Measurements from ENCODE around the gene EEFSEC. TPM values are rescaled to one million over a fixed set of nuclear protein-coding genes. Genes with fewer than 3 reads are reported as not detected.

EEFSEC gene
- total and polyA plus RNA-seq, 2 experiments from 2014 or later: 10.1 to 16.2 TPM

- no peak overlapping the region for H3K4me2 ChIP-seq
- no peaks in the 10 kb centered on the region for H3K27me3 ChIP-seq (ENCODE audit: insufficient read depth)
- peaks cover 20% of the 10 kb centered on the region for H3K9me3 Mint-ChIP-seq
- ATAC-seq (no peak), DNase-seq (ENCODE audit: low spot score) (no peak)
- no peaks in the 10 kb centered on the region for H3F3A ChIP-seq (replicated peaks; ENCODE audit: low read depth)
- H3K36me3 Mint-ChIP-seq (ENCODE audit: low read depth): peaks cover 10% of the 10 kb centered on the region
- TF ChIP-seq ZNF114 (CRISPR knock-in tag; IDR thresholded peaks at IDR 0.05): no peak
- TF ChIP-seq REST (IDR thresholded peaks at IDR 0.05; ENCODE audit: unreplicated experiment): no peak
- no peak for TF ChIP-seq JUNB (IDR thresholded peaks at IDR 0.05; ENCODE audit: unreplicated experiment)
- TF ChIP-seq ETS1 (IDR thresholded peaks at IDR 0.05): no peak
- H3K9me2 ChIP-seq (ENCODE audit: insufficient read depth): no peaks in the 10 kb centered on the region
- H3K27me3 Mint-ChIP-seq (ENCODE audit: insufficient read depth, low read depth, poor library complexity): peaks cover 3% of the 10 kb centered on the region
- peaks cover 7% of the 10 kb centered on the region; the same call in 1 of the 2 replicates for H4K20me1 ChIP-seq (replicated peaks; ENCODE audit: insufficient read depth)
- H3K4me1 ChIP-seq (ENCODE audit: insufficient read depth): peaks cover 5% of the 10 kb centered on the region
- no peaks in the 10 kb centered on the region for H3K79me2 ChIP-seq (replicated peaks; ENCODE audit: insufficient read depth)
- no peak overlapping the region for H3K4me3 Mint-ChIP-seq
- no peak overlapping the region for H2AFZ ChIP-seq
- no peak overlapping the region for H3K27ac Mint-ChIP-seq
- no peak overlapping the region for H3K27ac ChIP-seq (ENCODE audit: low read depth)
- no peak overlapping the region for H3K4me3 ChIP-seq
- peaks cover 9% of the 10 kb centered on the region for H3K4me1 Mint-ChIP-seq
- H3K36me3 ChIP-seq (ENCODE audit: insufficient read depth): peaks cover 9% of the 10 kb centered on the region; the same call in 1 of the 2 replicates
These were observed 64.6 kb downstream of the EEFSEC start for GRCh38 chr3:128217702-128218547.

DNA sequence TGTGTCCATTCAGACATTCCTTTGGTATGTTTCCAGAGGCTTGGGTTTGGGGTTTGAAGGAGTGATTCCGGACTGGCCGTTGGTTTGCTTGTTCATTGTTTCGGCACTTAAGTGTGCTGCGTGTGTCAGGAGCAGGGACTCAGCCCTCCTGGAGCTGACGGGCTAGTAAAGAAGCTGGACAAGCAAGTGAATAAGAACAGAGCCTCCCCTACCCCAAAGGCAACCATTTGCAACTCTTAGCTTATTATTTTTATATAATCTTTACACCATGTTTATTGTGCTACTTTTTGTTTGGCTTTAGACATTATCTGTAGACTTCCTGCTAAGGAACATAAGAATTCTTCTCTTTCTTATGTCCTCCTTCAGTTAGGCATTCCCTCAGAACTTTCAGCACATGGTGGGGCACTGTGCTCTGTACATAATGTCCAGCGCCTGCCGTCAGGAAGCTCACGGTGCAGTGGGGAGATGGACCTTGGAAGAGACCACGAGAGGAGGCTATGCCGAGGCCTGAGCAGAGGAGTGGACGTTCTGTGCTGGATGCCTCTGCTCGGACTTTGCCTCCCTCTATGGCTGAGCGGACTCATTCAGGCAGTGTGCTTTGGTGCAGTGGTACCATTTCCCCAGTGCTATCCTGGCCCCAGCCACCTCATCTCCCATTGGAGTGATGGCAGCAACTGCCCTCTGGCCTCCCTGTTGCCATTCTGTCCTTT, 65.4 kb downstream of the EEFSEC start:
- peaks cover 7% of the 10 kb centered on the region; the same call in 1 of the 2 replicates for H4K20me1 ChIP-seq (replicated peaks; ENCODE audit: insufficient read depth)
- no peak overlapping the region for H3K4me2 ChIP-seq
- DNase-seq (ENCODE audit: low spot score): no peak
- H3K27ac ChIP-seq (ENCODE audit: low read depth): no peak overlapping the region
- H3K4me3 Mint-ChIP-seq: no peak overlapping the region
- no peak overlapping the region for H3K4me3 ChIP-seq
- H3K27ac Mint-ChIP-seq: no peak overlapping the region
- H3K36me3 Mint-ChIP-seq (ENCODE audit: low read depth): peaks cover 17% of the 10 kb centered on the region
- H3K4me1 Mint-ChIP-seq: peaks cover 9% of the 10 kb centered on the region
- H3K27me3 Mint-ChIP-seq (ENCODE audit: insufficient read depth, low read depth, poor library complexity): peaks cover 3% of the 10 kb centered on the region
- H3K4me1 ChIP-seq (ENCODE audit: insufficient read depth): peaks cover 5% of the 10 kb centered on the region
- H3K79me2 ChIP-seq (replicated peaks; ENCODE audit: insufficient read depth): no peaks in the 10 kb centered on the region
- H3K9me2 ChIP-seq (ENCODE audit: insufficient read depth): no peaks in the 10 kb centered on the region
- peaks cover 12% of the 10 kb centered on the region; the same call in 1 of the 2 replicates for H3K36me3 ChIP-seq (ENCODE audit: insufficient read depth)
- ATAC-seq: no peak
- no peaks in the 10 kb centered on the region for H3F3A ChIP-seq (replicated peaks; ENCODE audit: low read depth)
- peaks cover 27% of the 10 kb centered on the region for H3K9me3 Mint-ChIP-seq
- H2AFZ ChIP-seq: no peak overlapping the region
- no peaks in the 10 kb centered on the region for H3K27me3 ChIP-seq (ENCODE audit: insufficient read depth)
- TF ChIP-seq CREB1 (CRISPR knock-in tag; IDR thresholded peaks at IDR 0.05; ENCODE audit: low read depth): no peak
- TF ChIP-seq ZNF331 (CRISPR knock-in tag; IDR thresholded peaks at IDR 0.05; ENCODE audit: low read depth): no peak
- no peak for TF ChIP-seq JUNB (IDR thresholded peaks at IDR 0.05; ENCODE audit: unreplicated experiment)
- TF ChIP-seq CTCF (conservative IDR thresholded peaks at IDR 0.05; ENCODE audit: low read depth in 2 of 2): no peak
- TF ChIP-seq ETS1 (IDR thresholded peaks at IDR 0.05): no peak
- TF ChIP-seq NANOG (IDR thresholded peaks at IDR 0.05; ENCODE audit: borderline replicate concordance): no peak
- TF ChIP-seq EZH2 (IDR thresholded peaks at IDR 0.05; ENCODE audit: low read depth, unreplicated experiment): no peak
- no peak for TF ChIP-seq REST (IDR thresholded peaks at IDR 0.05; ENCODE audit: unreplicated experiment)
